Panc1 (cell line): ENCODE measurements around the gene CFAP68.

Experiments used
- CTCF ChIP-seq: fragments of 450-650 bp; IDR thresholded peaks from 2 replicates; pipeline ENCODE4 v1.5.1; 2017; ENCODE audit warnings: mild to moderate bottlenecking
- POLR2AphosphoS5 ChIP-seq: IDR thresholded peaks from 2 replicates; pipeline ENCODE4 v1.6.1; 2012; ENCODE audit warnings: mild to moderate bottlenecking, low read depth, low read length, moderate library complexity
- REST ChIP-seq, 2 experiments: IDR thresholded peaks; 2 replicates each; pipeline ENCODE4 v1.6.1; 2011 to 2012; ENCODE audit warnings: low read depth in 2 of 2, control low read depth in 1 of 2, low read length in 1 of 2, mild to moderate bottlenecking in 1 of 2, moderate library complexity in 1 of 2; ENCODE audit not compliant: insufficient read depth in 1 of 2

- TF ChIP-seq CTCF (no peak), POLR2AphosphoS5 (no peak), REST (IDR thresholded peaks at IDR 0.05; ENCODE audit: insufficient read depth in 1 of 2, low read depth in 2 of 2, low read length in 1 of 2) (no peak)
These were observed 44.7 kb upstream of the CFAP68 start for GRCh38 chr11:111834432-111835163.
